WI38 (cell line): Measurements from ENCODE around the gene NMNAT3.

Experiments used
- H3K4me3 ChIP-seq: 2 replicates; pipeline ENCODE4 v1.5.1; 2011; ENCODE audit warnings: low read depth, mild to moderate bottlenecking, control low read depth, low read length
- TF ChIP-seq, protein P1 (sequence below): IDR thresholded peaks from 2 replicates; pipeline ENCODE4 v1.5.1; 2012; ENCODE audit warnings: low read depth, mild to moderate bottlenecking, control low read depth, low read length

The NMNAT3 gene

DNA sequence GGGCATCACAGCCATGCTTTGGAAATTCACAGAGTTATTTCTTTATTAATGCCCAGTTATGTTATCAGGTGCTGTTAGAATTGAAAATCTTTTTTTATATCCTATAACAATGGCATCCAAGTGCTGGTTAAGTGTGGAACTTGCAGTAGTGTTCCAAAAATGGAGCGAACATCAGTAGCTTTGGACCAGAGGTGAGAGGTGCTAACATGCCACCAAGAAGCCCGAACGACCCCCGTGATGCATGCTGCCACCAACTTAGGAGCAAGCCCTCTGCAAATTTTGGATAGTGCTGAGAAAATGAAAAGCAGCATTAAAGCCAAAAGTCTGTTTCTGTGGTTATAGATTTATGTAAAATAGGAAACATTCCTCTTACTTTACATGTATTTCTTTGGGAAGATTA lies 163.0 kb downstream of the NMNAT3 start:
- no peak overlapping the region for H3K4me3 ChIP-seq
- TF ChIP-seq, protein P1, sequence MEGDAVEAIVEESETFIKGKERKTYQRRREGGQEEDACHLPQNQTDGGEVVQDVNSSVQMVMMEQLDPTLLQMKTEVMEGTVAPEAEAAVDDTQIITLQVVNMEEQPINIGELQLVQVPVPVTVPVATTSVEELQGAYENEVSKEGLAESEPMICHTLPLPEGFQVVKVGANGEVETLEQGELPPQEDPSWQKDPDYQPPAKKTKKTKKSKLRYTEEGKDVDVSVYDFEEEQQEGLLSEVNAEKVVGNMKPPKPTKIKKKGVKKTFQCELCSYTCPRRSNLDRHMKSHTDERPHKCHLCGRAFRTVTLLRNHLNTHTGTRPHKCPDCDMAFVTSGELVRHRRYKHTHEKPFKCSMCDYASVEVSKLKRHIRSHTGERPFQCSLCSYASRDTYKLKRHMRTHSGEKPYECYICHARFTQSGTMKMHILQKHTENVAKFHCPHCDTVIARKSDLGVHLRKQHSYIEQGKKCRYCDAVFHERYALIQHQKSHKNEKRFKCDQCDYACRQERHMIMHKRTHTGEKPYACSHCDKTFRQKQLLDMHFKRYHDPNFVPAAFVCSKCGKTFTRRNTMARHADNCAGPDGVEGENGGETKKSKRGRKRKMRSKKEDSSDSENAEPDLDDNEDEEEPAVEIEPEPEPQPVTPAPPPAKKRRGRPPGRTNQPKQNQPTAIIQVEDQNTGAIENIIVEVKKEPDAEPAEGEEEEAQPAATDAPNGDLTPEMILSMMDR, result no peak
